Peyer's patch (tissue), 4 donors: ENCODE measurements around the gene PRSS50. TPM values are rescaled to one million over a fixed set of nuclear protein-coding genes. Genes with fewer than 3 reads are reported as not detected.

Source experiments
- DNase-seq, 3 donors: peaks; one replicate each; pipeline ENCODE4 v3.0.0-alpha.2; 2017 to 2019
- H3K27ac ChIP-seq, 4 donors: fragments of 200-600 bp; sonication (generic); one replicate each; pipeline ENCODE4 v1.5.1; 2016 to 2019
- H3K27me3 ChIP-seq, 2 donors: fragments of 200-600 bp; sonication (generic); one replicate each; pipeline ENCODE4 v1.5.1; 2019
- H3K36me3 ChIP-seq, 3 donors: fragments of 200-600 bp; sonication (generic); one replicate each; pipeline ENCODE4 v1.5.1; 2016 to 2019
- H3K4me1 ChIP-seq, 4 donors: fragments of 200-600 bp; sonication (generic); one replicate each; pipeline ENCODE4 v1.5.1; 2016 to 2019
- H3K4me3 ChIP-seq, 4 donors: fragments of 200-600 bp; sonication (generic); 1 replicate in 3 of 4; 2 replicates in 1 of 4; pipeline ENCODE4 v1.5.1; 2016 to 2019; ENCODE audit warnings: mild to moderate bottlenecking in 1 of 4
- H3K9me3 ChIP-seq, 4 donors: fragments of 200-600 bp; sonication (generic); one replicate each; pipeline ENCODE4 v1.5.1; 2016 to 2019; ENCODE audit warnings: mild to moderate bottlenecking in 1 of 4
- POLR2A ChIP-seq, 2 donors: fragments of 450-650 bp; IDR thresholded peaks; one replicate each; pipeline ENCODE4 v1.5.1; 2017; ENCODE audit warnings: antibody characterized with exemption in 2 of 2, mild to moderate bottlenecking in 2 of 2, moderate library complexity in 2 of 2
- total RNA-seq, 4 donors: library from RNA; depleted of rRNA; stranded (reverse); fragments of >200 nt; gene quantifications; one replicate each; pipeline ENCODE4 v1.1.0, GENCODE V29; 2016
- TF ChIP-seq, protein P1 (sequence below), 6 experiments: fragments of 450-650 bp in 4 of 6; fragments of 200-600 bp in 2 of 6; sonication (generic) in 1 of 6; IDR thresholded peaks; one replicate each; pipeline ENCODE4 v1.5.1; 2017 to 2019; ENCODE audit warnings: antibody characterized with exemption in 6 of 6, mild to moderate bottlenecking in 3 of 6, moderate library complexity in 1 of 6

PRSS50 gene
- total RNA-seq, 4 donors from 2014 or later, result not detected

DNA sequence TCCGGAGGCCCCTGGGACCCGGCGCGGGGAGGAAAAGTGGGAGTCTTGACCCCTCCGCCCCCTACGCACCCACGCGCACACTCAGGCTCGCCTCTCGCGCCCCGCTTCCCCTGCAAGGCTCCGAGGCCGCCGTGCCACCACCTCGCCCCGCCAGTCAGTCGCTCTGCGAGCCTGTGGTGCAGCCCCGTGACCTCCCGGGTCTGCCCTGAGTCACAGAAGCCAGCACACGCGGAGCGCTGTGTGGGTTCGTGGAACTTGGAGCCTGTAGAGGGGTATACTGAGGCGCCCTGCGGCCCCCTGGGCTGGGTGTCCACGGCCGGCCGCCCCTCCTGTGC, 23.8 kb downstream of the PRSS50 start:
- Histone ChIP-seq H3K4me3 (peak overlapping the region; percentile 39 to 81 (median 64)), H3K4me1 (peaks cover 4 to 59% (median 21%) of the 10 kb centered on the region in 4 donors), H3K36me3 (no peaks in the 10 kb centered on the region), H3K27ac (peak overlapping the region; percentile 66 to 90 (median 74)), H3K27me3 (no peaks in the 10 kb centered on the region), H3K9me3 (no peaks in the 10 kb centered on the region)
- no peak for TF ChIP-seq POLR2A (IDR thresholded peaks at IDR 0.05)
- TF ChIP-seq, protein P1, sequence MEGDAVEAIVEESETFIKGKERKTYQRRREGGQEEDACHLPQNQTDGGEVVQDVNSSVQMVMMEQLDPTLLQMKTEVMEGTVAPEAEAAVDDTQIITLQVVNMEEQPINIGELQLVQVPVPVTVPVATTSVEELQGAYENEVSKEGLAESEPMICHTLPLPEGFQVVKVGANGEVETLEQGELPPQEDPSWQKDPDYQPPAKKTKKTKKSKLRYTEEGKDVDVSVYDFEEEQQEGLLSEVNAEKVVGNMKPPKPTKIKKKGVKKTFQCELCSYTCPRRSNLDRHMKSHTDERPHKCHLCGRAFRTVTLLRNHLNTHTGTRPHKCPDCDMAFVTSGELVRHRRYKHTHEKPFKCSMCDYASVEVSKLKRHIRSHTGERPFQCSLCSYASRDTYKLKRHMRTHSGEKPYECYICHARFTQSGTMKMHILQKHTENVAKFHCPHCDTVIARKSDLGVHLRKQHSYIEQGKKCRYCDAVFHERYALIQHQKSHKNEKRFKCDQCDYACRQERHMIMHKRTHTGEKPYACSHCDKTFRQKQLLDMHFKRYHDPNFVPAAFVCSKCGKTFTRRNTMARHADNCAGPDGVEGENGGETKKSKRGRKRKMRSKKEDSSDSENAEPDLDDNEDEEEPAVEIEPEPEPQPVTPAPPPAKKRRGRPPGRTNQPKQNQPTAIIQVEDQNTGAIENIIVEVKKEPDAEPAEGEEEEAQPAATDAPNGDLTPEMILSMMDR (IDR thresholded peaks at IDR 0.05), result no peak
- DNase-seq, result peak in 2 of 3 donors; percentile 44 to 68

DNA sequence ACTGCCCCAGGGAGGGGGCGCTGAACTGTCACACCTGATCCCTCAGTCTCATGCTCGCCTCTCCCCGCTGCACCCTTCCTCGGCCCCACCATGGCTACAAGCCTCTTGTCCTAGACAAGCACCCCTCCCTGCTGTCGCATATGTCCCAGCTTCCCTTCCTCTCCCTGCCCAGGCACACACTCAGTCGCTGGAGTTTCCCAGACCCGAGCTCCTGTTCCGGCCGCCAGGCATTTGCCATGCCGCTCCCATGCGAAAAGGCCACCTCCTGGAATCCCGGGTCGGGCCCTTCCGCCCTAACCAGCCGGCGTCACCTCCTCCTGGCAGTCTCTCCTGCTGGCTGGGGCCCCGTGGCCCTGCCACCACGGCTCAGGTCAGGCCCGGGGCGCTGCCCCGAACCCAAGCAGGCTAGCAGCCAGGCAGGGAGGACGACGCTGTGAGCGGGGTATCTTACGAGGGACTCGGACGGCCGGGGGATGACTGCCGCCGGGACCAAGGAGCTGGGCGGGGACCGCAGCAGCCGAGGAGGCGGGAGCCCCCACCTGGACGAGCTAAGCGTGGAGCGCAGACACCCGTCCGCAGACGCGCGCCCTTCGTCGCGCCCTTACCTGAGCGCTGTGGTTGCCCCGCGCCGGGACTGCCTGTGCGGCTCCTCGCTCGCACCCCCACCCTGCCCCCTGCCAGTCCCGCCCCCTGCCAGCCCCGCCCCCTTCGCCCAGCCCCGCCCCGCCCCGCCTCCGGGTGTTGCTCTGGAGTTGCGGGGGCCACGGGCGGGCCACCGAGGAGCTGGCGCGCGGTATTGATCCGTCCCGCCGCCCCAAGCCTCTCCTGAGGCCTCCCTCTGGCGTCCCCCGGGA, 24.4 kb downstream of the PRSS50 start, which contains the start of gene ALS2CL:
ALS2CL (minus strand) TSS at position 642 of the 854 bp plus-strand sequence. CDS start 4,239 bp downstream, outside the sequence.
- Histone ChIP-seq H3K27ac (peak within 1 kb of the TSS; percentile 66 to 90 (median 74)), H3K4me3 (peak within 1 kb of the TSS; percentile 39 to 81 (median 64)), H3K4me1 (peaks cover 4 to 59% (median 21%) of the 10 kb centered on the region in 4 donors), H3K36me3 (no peaks in the 10 kb centered on the region), H3K9me3 (no peaks in the 10 kb centered on the region), H3K27me3 (no peaks in the 10 kb centered on the region)
- TF ChIP-seq POLR2A (IDR thresholded peaks at IDR 0.05), result peak; percentile 84
- TF ChIP-seq, protein P1 (IDR thresholded peaks at IDR 0.05), result no peak
- DNase-seq, result peak; percentile 74 to 87 (median 83)

DNA sequence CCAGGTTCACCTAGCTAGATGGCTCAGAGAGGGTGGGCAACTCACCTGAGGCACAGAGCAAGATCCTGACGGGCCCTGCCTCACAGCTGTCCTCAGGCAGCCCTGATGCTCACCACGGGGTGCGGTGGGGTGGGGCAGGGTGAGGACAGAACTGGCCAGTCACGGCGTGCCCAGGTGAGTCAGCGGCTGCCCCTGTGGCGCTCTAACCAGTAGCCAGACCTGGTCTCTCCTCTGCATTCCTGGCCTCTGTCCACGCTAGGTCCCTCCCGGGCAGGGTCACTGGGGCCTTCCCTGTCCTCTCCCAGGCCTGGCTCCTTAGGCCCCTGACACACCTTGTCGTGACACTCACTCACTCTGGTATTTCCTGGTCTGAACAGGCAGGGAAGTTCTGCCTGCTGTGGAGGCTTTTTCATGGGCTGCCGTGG, 25.1 kb downstream of the PRSS50 start:
- H3K4me1 ChIP-seq, result peaks cover 4 to 59% (median 21%) of the 10 kb centered on the region in 4 donors
- no peaks in the 10 kb centered on the region for H3K9me3 ChIP-seq
- TF ChIP-seq, protein P1 (IDR thresholded peaks at IDR 0.05), result no peak
- peak; percentile 78 to 82 for TF ChIP-seq POLR2A (IDR thresholded peaks at IDR 0.05)
- H3K36me3 ChIP-seq, result no peaks in the 10 kb centered on the region
- H3K27ac ChIP-seq, result peak overlapping the region; percentile 66 to 90 (median 74)
- peak overlapping the region; percentile 39 to 81 (median 64) for H3K4me3 ChIP-seq
- no peaks in the 10 kb centered on the region for H3K27me3 ChIP-seq
- peak in 2 of 3 donors; percentile 92 to 93 for DNase-seq

DNA sequence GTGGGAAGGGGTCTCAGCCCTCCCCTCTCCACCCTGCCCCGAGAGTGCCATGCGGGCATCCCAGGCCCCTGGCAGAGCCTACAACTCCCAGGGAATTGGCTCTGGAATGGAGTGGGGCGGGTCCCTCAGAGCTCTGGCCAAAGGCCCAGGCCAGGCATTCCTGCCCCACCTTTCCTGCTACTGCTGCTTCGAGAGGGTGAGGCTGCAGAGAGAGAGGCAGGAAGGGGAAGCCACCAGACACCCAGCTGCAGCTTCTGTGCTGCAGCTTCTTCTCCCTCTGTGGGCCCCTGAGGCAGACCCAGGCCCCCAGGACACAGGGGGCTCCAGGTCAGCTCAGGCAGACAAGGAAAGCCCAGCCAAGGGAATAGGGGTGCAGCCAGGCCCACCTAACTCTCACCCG, 26.9 kb downstream of the PRSS50 start:
- H3K27ac ChIP-seq, result peak overlapping the region in 1 of 4 donors; percentile 39
- H3K9me3 ChIP-seq, result no peaks in the 10 kb centered on the region
- no peak overlapping the region for H3K4me3 ChIP-seq
- peak in 2 of 3 donors; percentile 73 to 77 for DNase-seq
- H3K4me1 ChIP-seq, result peaks cover 4 to 46% (median 19%) of the 10 kb centered on the region in 4 donors
- no peaks in the 10 kb centered on the region for H3K27me3 ChIP-seq
- H3K36me3 ChIP-seq, result no peaks in the 10 kb centered on the region
- TF ChIP-seq, protein P1 (IDR thresholded peaks at IDR 0.05), result no peak
- TF ChIP-seq POLR2A (IDR thresholded peaks at IDR 0.05), result peak in 1 of 2 donors; percentile 31

GRCh38 chr3:46685446-46685845, 32.2 kb downstream of the PRSS50 start:
- TF ChIP-seq, protein P1 (IDR thresholded peaks at IDR 0.05), result no peak
- no peak for TF ChIP-seq POLR2A (IDR thresholded peaks at IDR 0.05)
- H3K4me1 ChIP-seq, result peaks cover 0 to 2% (median 0%) of the 10 kb centered on the region in 4 donors
- no peak overlapping the region for H3K27ac ChIP-seq
- H3K4me3 ChIP-seq, result no peak overlapping the region
- no peak for DNase-seq
- H3K36me3 ChIP-seq, result peaks cover 0 to 4% (median 0%) of the 10 kb centered on the region in 3 donors
- H3K27me3 ChIP-seq, result no peaks in the 10 kb centered on the region
- H3K9me3 ChIP-seq, result no peaks in the 10 kb centered on the region
